GM19035 (cell line): ENCODE measurements around the gene PCBP3.
"Not testable (repeated sequence)": the region's sequence is repeated elsewhere in the genome, so short reads cannot be mapped to it uniquely, and the experiment has no call there.

Source experiments
- ATAC-seq: cut with Tn5 transposase; IDR thresholded peaks from one replicate; pipeline ENCODE4 v1.9.1; 2021; ENCODE audit not compliant: unreplicated experiment

Gene PCBP3

DNA sequence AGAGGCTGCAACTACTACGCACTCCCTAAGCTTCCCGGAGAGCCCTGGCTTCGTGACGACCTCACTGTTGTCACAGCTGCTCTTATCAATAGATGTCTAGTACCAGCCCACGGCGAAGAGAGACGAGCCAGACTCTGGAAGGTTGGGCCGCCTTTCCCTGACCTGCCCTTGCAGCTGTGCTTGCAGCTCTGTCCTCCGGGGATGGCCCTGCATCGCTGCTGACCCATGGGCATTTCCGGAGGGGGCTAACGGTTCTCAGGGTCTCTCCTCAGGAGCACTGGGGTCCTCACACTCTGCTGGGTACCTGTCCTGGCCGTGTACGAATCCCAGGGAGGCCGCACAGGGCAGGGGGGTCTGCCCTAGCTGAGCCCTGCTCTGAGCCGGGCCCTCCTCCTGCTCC is 244.3 kb downstream of the PCBP3 start:
- ATAC-seq = no peak

DNA sequence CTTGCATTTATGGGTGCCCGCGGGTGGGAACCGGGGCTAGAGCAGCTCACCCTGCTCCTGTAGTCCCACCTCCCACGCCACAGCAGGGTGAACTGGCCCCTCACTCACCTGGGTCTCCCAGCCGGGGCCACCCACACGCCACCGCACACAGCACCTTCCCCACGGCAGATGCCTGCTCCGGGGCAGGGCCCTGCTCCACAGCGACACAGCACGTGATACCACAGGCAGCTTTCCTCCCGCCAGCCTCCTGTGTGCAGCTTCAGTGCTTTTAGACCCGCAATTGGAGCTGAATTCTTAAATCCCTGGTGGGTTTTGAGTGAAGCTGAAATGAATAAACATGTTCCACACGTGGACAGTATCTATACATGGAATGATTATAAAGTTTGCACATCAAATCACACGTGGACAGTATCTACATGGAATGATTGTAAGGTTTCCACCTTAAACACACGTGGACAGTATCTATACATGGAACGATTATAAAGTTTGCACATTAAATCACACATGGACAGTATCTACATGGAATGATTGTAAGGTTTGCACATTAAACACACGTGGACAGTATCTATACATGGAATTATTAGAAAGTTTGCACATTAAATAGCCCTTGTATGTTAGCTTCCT is 245.0 kb downstream of the PCBP3 start:
- ATAC-seq = no peak

DNA sequence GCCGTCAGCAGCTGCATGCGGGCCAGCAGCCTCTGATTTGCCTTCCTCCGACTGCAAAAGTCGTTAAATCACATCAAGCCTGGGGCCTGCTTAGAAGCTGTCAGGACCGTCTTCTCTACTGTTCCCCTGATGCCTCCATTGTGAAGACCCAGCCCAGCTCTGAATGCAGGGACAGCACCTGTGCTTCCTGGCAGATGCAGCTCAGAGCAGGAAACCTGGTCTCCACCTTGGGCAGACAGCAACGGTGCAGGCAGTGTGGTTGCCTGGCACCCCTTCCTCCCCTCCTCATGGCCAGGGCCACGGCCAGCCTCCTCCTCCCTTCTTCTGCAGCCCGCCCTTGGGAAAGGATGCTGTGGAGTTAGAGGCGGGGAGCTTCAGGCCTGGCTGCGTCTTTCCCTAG is 245.7 kb downstream of the PCBP3 start:
- ATAC-seq = no peak

DNA sequence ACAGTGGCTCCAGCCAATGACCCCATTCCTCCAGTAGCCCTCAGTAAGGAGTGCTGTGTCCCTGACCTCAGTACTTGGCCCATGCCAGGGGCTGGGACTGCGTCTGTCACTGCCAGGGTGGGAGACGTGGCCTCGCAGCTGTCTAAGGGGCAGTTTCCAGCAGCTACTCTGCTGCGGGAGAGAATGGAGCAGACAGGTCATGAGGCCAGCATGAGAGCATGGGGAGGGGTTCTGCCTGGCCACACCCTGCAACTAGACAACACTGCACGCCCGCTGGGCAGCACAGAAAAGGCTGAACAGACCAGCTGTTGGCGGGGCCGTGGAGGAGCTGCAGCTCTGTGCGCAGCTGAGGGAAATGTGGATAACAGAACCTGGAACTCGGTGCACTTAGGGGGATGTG is 246.4 kb downstream of the PCBP3 start:
- no peak for ATAC-seq

DNA sequence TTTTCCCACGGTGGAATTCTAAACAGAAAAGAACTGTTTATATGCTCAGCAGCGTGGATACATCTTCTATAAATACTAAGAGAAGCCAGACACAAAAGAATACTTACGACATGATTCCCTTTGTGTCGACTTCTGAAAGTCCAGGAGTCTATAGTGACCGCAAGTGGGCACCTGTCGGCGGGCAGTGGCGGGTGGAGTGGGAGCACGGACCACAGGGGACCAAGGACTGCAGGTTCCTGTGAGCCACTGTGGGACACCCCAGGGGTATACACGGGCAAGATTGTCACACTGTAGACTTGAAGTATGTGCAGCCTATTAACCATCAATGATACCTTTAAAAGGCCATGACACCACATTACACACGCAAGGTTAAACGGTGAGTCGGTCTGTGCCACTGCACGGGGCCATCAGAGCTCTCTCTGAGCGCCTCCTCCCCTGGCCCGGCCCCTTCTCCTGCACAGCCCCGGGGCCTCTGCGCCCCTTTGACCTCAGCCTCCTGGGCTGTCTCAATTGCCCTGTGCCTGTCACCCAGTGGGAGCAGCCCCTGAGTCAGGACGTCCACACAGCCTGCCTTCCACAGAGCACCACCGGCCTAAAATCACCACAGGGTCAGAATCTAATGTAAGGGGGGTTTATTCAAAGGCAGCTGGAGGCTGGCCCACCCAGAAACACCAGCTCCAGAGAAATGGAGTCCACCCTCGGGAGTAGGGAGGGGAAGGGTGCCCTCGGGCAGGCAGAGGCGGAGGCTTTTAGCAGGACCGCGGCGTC is 248.0 kb downstream of the PCBP3 start:
- no peak for ATAC-seq

DNA sequence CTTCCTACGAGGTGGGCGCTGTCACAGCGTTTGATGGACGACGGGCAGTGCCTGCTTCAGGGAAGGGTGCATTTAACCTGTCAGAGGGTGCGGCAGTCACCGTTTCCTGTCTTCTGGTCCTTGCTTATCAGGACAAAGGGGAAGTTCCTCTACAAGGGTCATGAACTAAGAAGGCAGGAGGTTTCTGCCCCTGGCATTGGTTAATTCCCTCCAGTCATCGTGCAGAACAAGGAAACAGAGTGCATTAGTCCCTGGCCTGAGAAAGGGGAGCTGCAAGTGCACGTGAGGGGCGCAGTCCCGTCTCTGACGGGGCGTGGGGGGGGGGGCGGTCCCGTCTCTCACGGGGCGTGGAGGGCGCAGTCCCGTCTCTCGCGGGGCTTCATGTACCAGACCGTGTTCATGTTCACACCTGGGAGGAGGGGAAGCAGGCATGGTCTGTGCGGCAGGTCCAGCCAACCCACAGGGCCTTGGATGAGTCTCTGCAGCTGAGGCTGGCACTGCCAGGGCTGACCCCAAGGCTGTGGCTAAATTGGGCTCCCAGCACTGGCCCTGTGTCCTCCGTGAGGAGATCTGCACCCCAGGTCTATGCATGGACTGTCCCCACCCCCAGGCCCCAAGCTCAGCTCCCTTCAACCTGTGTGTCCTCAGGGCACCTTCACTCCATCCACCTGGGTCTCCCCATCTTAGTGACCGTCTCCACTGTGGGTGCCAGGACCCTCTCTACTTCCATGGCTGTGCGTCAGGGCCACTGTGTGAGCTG is 248.8 kb downstream of the PCBP3 start:
- ATAC-seq = no peak

DNA sequence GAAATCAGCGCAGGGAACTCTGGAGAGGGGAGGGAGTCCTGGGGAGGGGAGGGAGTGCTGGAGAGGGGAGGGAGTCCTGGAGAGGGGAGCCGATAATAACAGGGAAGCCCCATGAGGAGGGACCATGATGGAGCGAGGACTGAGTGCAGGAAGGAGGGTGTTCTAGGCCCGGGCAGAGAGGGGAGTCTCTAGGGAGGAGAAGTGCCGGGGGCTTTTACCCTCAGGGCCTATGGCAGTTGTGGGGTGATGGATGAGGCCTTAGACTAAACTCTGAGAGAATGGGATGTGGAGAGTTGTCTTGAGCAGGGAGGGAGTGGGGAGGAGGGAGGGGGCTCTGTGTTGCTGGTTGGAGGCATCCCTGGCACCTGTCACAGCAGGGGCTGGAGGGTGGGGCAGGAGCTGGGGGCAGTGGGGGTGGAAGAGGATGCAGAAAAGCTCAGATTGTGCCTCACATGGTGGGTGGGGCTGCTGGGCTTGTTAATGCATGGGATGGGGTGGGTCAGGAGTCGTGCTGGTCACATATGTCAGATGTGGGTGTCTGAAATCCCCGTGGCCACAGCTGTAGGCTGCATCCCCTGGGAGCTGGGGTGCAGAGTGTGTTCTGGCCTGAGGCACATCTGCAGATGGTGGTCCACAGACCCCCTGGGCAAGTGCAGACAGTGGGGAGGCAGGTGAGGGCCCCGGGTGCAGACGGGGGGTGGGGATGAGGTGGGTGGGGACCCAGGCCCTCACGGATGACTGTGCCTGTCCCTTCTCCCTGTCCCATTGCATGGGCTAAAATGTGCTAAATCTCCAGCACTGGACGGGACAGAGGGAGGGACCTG is 249.6 kb downstream of the PCBP3 start:
- no peak for ATAC-seq

DNA sequence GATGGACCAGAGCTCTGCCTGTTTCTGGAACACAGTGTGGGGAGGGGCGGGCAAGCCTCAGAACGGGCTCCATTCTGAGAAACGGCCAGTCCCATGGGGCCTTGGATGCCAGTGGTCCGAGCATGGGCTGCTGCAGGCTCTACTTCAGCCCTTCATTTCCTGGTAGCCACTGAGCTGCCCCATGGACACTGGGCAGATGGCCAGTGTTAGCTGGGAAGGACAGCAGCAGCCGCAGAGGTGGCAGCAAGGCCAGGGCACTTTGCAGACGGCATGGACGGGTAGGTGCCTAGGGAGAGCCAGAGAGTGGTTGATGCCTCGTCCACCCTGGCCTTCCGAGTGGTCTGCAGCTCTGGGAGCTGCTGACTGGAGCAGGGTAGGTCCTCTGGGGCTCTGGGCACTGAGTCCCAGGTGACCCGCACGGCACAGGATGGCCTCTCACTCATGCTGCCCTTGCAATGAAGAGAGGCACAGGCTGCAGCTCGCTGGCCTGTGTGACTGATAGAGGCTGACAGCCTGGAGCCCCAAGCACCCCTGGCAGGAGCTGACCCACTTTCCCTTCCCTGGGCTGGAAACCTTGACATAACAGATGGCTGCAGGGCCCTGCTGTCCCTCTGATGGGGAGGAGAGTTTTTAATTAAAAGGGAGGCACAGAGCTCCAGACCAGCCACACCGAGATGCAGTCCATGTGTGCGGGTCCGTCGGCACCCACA is 250.4 kb downstream of the PCBP3 start:
- no peak for ATAC-seq

DNA sequence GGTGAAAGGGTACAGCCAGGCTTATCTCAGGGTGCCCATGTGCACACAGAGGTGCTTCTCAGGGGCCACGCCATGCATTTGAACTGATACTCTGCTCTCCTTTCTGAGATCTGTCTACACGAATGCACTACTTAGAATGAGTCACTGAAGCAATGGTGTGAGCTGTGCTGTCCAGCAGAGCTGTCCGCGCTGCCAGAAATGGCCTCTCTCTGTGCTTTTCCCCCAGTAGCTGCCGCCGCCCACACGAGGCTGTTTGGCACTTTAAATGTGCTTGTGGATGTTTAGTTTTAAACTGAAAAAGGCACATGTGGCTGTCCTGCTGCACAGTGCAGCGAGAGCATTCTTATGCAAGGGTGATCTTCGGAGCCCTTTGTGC is 250.9 kb downstream of the PCBP3 start:
- no peak for ATAC-seq

DNA sequence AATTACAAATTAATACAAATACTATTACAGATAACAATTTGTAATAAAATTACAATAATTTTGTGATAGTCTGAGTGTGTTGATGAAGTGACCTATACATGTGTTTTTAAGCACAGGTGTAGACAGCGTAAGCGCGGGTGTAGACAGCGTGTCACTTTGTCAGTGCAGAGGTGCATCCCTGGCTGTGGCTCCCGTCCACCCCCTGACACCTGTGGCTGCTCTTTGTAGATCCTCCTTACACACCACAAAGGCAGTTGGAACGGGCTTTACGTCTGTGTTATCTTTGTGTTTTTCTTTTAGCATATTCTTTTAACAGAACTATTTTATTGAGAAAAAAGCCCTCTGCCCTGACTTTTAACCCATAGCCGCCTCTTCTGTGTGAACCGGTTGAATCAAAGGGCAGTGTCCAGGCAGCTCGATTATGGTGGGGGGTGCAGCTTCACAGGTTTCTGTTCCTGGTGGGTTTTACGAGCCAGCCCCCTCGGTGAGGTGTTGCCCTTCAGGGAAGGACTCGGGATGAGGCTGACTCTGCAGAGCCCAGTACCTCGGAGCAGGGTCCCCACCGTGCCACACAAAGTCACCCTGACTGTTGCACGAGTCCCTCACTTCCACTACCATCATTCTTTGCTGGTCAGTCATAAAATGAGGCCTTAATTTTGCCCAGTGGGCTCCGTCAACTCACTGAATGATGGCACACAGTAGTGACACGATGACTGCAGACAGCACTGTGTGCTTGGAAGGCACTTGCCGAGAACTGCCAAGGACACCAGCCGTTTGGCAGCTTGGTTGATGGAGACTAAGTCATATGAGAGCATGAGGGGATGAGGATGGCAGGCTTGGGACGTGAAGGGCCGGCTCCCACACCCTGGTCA is 251.6 kb downstream of the PCBP3 start:
- no peak for ATAC-seq

DNA sequence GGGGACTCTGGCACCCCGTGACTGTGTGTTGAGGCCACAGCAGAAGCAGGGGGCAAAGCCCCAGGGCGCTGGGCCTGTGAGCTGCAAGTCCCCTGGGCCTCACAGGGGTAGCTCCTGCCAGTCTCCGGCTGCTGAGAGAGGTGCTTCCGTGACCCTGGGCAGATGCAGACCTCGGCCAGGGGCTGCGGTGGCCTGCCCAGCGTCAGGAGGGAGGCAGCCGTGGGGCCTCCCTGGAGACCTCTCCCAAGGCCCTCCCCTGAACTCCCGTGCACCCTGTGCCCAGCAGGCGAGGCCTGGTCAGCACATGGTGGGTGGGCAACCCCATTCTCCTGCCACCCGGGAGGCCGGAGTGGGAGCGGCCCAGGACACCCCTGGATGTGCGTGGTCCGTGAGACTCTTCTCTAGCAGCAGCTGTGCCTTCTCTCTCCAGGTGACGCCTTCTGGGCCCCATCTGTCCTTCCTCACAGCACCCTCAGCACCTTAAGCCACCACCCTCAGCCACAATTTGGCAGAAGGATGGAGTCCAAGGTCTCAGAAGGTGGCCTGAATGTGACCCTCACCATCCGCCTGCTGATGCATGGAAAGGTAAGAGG is 252.3 kb downstream of the PCBP3 start:
- no peak for ATAC-seq

DNA sequence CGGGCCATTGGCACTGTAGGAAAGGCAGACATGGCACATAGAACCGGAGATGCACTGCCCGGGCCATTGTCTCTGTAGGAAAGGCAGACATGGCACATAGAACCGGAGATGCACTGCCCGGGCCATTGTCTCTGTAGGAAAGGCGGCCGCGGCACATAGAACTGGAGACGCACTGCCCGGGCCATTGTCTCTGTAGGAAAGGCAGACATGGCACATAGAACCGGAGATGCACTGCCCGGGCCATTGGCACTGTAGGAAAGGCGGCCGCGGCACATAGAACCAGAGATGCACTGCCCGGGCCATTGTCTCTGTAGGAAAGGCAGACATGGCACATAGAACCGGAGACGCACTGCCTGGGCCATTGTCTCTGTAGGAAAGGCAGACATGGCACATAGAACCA is 252.9 kb downstream of the PCBP3 start:
- ATAC-seq = not testable (repeated sequence)

DNA sequence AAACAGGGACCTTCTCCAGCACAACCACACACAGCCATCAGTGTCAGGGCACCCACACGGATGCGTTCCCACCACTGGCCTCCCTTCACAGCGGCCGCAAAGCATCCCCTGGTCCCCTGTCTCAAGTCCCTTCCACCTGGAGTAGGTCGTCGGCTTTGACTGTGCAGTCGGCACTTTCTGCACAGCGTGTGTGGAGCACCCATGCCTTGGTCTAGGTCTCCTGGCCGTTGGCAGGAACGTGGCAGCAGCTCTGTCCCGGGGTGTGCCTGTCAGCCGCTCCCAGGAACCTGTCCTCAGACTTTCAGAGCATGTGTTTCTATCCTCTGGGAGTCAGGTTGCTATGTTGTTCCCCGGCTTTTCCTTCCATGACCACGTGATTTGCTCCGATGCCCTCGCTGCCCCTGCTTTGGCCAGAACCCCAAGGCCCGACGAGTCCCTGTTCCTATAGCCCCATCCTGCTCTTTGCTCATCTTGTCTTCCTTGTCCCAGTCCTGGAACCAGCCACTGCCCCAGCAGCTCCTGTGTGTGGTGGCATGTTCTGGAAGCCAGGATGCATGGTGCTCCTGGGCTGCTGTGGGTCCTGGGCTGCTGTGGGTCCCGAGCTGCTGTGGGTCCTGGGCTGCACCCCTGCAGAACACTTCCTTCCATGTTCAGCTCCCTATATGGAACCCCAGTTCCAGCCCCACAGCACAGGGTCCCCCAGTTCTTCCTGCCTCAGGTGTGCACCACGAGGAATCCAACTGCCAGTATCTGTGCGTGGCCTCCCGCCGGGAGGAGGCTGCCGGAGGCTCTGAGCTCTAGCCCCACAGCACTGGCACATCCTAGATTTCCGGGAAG is 253.9 kb downstream of the PCBP3 start:
- ATAC-seq = no peak

DNA sequence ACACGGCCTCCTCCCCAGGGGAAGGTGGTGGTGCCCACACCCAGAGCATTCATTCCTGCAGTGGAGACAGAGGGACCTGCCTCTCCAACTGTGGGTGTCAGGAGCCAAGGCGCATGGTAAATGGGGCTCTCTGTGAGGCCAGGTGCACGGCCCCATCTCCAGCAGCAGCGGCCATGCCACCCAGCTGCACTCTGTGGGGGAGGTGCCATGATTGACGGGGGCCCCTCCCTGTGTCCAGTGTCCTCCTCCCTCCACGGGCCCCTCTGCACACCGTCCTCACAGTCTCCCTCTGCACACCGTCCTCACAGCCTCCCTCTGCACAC is 254.5 kb downstream of the PCBP3 start:
- no peak for ATAC-seq

DNA sequence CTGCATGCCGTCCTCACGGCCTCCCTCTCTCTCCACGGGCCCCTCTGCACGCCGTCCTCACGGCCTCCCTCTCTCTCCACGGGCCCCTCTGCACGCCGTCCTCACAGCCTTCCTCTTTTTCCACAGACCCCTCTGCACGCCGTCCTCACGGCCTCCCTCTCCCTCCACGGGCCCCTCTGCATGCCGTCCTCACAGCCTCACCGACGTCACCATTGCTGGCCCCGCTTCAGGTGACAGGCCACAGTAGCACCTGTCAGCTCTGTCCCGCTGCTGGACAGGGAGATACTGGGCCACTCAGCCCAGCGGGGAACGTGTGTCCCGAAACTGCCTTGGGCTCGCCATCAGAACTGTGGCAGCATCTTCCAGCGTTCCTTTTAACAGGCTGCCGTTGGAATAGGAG is 255.3 kb downstream of the PCBP3 start:
- ATAC-seq = no peak

DNA sequence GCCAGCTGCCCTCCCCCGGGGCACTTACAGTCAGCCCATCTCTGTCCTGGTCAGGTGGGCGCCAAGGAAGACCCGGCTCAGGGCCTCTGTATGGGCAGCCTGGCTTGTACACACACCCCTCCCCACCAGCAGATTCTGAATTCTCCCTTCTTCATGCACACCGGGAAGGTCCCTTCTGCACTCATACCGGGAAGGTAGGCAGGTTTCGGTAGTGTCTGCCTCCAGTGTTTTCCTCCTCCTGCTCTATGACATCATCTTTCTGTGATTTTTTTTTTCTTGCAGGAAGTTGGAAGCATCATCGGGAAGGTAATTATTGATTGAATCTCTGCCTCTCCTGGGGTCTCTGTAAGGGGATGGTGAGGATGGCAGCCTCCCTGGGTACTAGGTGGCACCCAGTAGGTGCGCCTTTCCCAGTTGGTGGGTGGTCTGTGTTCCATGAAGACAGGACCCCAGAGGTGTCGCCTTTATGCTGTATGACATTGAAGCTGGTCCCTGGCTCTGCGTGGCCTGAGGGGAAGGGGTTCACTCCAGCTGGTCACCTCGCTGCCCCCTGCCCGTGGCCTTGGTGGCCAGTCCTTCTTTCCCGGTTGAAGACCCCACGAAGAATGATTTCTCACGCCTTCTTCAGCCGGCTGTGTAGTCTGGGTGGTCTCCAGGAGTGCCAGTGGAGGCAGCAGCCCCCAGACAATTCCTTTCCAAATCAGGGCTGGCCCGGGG is 255.9 kb downstream of the PCBP3 start:
- ATAC-seq = no peak

DNA sequence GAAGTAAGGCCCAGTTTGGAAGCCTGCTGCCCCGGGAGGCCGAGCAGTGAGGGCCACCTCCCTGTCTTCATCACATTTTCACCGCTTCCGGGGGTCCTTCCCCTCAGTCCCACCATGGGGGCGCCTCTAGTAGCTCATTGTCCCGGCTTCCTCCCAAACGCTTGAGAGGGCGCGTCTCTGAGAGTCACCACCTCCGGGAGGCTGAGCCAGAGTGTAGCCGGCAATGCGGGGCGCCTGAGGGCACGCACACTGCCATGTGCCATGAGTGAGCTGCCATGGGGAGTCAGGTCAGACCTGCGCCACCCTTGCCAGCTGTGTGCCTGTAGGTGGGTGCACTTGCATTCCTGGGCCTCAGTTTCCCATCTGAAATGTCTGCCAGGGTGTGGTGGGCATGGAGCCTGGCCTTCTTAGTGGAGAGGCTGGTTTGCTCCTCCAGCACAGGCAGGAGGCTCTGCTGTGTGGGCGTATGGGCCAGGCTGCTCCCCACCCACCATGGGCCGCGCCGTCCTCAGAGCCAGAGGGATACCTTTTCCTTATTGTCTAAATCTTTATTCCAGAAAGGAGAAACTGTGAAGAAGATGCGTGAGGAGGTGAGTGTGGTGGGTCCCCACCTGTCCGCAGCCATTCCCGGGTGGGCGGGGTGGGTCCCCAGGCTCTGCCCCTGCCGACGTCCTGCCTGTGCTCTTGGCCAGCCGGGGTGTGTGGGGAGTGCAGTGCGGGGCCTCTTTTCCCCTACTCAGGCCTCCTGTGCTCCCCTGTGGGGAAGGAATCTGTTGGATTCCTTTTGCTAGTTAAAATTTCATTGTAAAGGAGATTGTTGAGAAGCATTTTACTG is 256.7 kb downstream of the PCBP3 start:
- ATAC-seq = no peak
